GM19467 (cell line): Measurements from ENCODE around the gene CORO1C.

Experiments
- ATAC-seq: cut with Tn5 transposase; IDR thresholded peaks from one replicate; pipeline ENCODE4 v1.9.1; 2021; ENCODE audit warnings: mild to moderate bottlenecking, moderate library complexity; ENCODE audit not compliant: unreplicated experiment

The CORO1C gene

GRCh38 chr12:108727868-108728735 is 3.2 kb downstream of the CORO1C start:
- no peak for ATAC-seq

GRCh38 chr12:108727161-108727560 is 4.2 kb downstream of the CORO1C start:
- ATAC-seq: no peak

- ATAC-seq: no peak
Observed at GRCh38 chr12:108724890-108725151, 6.5 kb downstream of the CORO1C start.

- no peak for ATAC-seq
Observed at GRCh38 chr12:108724054-108724889, 7.0 kb downstream of the CORO1C start.

GRCh38 chr12:108722992-108723766 is 8.1 kb downstream of the CORO1C start:
- ATAC-seq: no peak

GRCh38 chr12:108722463-108722862 is 8.9 kb downstream of the CORO1C start:
- ATAC-seq: no peak

GRCh38 chr12:108721824-108722223 is 9.5 kb downstream of the CORO1C start:
- no peak for ATAC-seq

GRCh38 chr12:108720757-108721514 is 10.4 kb downstream of the CORO1C start:
- no peak for ATAC-seq

- ATAC-seq: no peak
Observed at GRCh38 chr12:108717243-108717642, 14.1 kb downstream of the CORO1C start.

GRCh38 chr12:108714866-108715265 is 16.5 kb downstream of the CORO1C start:
- ATAC-seq: no peak

- no peak for ATAC-seq
Observed at GRCh38 chr12:108713471-108713870, 17.8 kb downstream of the CORO1C start.

- ATAC-seq: no peak
Observed at GRCh38 chr12:108712925-108713203, 18.5 kb downstream of the CORO1C start.

- no peak for ATAC-seq
Observed at GRCh38 chr12:108712165-108712924, 19.0 kb downstream of the CORO1C start.

- ATAC-seq: no peak
Observed at GRCh38 chr12:108711489-108712164, 19.7 kb downstream of the CORO1C start.

- no peak for ATAC-seq
Observed at GRCh38 chr12:108709697-108710096, 21.6 kb downstream of the CORO1C start.

- no peak for ATAC-seq
Observed at GRCh38 chr12:108704527-108704926, 26.8 kb downstream of the CORO1C start.

- no peak for ATAC-seq
Observed at GRCh38 chr12:108702595-108703320, 28.6 kb downstream of the CORO1C start.

GRCh38 chr12:108701779-108702441 is 29.4 kb downstream of the CORO1C start:
- ATAC-seq: no peak
